SK-N-SH (cell line): ENCODE data around the gene SNX20.

Experiments used
- EZH2phosphoT487 ChIP-seq: fragments of 200-600 bp; sonication (generic); IDR thresholded peaks from 2 replicates; pipeline ENCODE4 v1.6.1; 2017; ENCODE audit warnings: low read depth, mixed run types, mild to moderate bottlenecking, antibody characterized with exemption, moderate library complexity, borderline replicate concordance
- FOSL2 ChIP-seq: IDR thresholded peaks from 2 replicates; pipeline ENCODE4 v1.4.0; 2012; ENCODE audit warnings: low read depth, mild to moderate bottlenecking, moderate library complexity, borderline replicate concordance
- JUND ChIP-seq: IDR thresholded peaks from 2 replicates; pipeline ENCODE4 v1.4.0; 2012
- MXI1 ChIP-seq: IDR thresholded peaks from 2 replicates; pipeline ENCODE4 v1.6.1; 2012; ENCODE audit warnings: mild to moderate bottlenecking, low read depth, low read length, improper control_type of control experiment
- RFX5 ChIP-seq: IDR thresholded peaks from 2 replicates; pipeline ENCODE4 v1.6.1; 2012; ENCODE audit warnings: mild to moderate bottlenecking, improper control_type of control experiment, low read length
- TAF1 ChIP-seq: IDR thresholded peaks from 2 replicates; pipeline ENCODE4 v1.6.1; 2012; ENCODE audit warnings: low read depth, mild to moderate bottlenecking, low read length, moderate library complexity, borderline replicate concordance
- TF ChIP-seq, protein P1 (sequence below): fragments of 150-350 bp; IDR thresholded peaks from 2 replicates; pipeline ENCODE4 v1.6.1; 2017; ENCODE audit warnings: antibody characterized with exemption, low read length, low read depth, borderline replicate concordance
- TF ChIP-seq, protein P2 (sequence below): fragments of 200-600 bp; sonication (generic); IDR thresholded peaks from 2 replicates; pipeline ENCODE4 v1.6.1; 2017; ENCODE audit warnings: antibody characterized with exemption, mild to moderate bottlenecking, moderate library complexity
- TF ChIP-seq, protein P3 (sequence below): IDR thresholded peaks from 2 replicates; pipeline ENCODE4 v1.4.0; 2012; ENCODE audit warnings: low read depth, borderline replicate concordance
- TF ChIP-seq, protein P4 (sequence below): IDR thresholded peaks from 2 replicates; pipeline ENCODE4 v1.6.1; 2012; ENCODE audit warnings: mild to moderate bottlenecking, low read depth, low read length, moderate library complexity

DNA sequence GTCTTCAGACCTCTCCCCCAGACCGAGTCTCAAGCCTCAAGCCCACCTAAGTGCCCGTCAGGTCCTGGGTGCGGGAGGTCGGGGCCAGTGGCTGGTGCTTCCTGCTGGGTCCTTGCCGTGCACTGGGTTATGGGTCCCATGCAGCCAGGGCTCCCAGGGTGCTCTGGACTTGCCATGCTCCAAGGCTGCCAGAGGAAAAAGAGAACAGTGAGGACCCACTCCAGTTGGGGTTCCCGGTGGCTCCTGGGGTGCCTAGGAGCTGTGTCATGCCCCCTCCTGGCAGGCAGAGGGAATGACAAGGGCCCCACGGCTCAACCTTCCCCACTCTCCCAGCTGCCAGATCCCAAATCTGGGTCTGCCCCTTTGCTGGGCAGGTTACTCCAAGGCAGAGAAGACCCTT lies 3.8 kb downstream of the SNX20 start:
- TF ChIP-seq MXI1 (no peak), JUND (no peak), RFX5 (no peak), FOSL2 (no peak), EZH2phosphoT487 (no peak), TAF1 (no peak)
- TF ChIP-seq, protein P1, sequence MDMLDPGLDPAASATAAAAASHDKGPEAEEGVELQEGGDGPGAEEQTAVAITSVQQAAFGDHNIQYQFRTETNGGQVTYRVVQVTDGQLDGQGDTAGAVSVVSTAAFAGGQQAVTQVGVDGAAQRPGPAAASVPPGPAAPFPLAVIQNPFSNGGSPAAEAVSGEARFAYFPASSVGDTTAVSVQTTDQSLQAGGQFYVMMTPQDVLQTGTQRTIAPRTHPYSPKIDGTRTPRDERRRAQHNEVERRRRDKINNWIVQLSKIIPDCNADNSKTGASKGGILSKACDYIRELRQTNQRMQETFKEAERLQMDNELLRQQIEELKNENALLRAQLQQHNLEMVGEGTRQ = no peak
- TF ChIP-seq, protein P2, sequence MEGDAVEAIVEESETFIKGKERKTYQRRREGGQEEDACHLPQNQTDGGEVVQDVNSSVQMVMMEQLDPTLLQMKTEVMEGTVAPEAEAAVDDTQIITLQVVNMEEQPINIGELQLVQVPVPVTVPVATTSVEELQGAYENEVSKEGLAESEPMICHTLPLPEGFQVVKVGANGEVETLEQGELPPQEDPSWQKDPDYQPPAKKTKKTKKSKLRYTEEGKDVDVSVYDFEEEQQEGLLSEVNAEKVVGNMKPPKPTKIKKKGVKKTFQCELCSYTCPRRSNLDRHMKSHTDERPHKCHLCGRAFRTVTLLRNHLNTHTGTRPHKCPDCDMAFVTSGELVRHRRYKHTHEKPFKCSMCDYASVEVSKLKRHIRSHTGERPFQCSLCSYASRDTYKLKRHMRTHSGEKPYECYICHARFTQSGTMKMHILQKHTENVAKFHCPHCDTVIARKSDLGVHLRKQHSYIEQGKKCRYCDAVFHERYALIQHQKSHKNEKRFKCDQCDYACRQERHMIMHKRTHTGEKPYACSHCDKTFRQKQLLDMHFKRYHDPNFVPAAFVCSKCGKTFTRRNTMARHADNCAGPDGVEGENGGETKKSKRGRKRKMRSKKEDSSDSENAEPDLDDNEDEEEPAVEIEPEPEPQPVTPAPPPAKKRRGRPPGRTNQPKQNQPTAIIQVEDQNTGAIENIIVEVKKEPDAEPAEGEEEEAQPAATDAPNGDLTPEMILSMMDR = peak; percentile 34; the same call in 1 of the 2 replicates
- TF ChIP-seq, protein P3, sequence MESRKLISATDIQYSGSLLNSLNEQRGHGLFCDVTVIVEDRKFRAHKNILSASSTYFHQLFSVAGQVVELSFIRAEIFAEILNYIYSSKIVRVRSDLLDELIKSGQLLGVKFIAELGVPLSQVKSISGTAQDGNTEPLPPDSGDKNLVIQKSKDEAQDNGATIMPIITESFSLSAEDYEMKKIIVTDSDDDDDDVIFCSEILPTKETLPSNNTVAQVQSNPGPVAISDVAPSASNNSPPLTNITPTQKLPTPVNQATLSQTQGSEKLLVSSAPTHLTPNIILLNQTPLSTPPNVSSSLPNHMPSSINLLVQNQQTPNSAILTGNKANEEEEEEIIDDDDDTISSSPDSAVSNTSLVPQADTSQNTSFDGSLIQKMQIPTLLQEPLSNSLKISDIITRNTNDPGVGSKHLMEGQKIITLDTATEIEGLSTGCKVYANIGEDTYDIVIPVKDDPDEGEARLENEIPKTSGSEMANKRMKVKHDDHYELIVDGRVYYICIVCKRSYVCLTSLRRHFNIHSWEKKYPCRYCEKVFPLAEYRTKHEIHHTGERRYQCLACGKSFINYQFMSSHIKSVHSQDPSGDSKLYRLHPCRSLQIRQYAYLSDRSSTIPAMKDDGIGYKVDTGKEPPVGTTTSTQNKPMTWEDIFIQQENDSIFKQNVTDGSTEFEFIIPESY = no peak
- TF ChIP-seq, protein P4, sequence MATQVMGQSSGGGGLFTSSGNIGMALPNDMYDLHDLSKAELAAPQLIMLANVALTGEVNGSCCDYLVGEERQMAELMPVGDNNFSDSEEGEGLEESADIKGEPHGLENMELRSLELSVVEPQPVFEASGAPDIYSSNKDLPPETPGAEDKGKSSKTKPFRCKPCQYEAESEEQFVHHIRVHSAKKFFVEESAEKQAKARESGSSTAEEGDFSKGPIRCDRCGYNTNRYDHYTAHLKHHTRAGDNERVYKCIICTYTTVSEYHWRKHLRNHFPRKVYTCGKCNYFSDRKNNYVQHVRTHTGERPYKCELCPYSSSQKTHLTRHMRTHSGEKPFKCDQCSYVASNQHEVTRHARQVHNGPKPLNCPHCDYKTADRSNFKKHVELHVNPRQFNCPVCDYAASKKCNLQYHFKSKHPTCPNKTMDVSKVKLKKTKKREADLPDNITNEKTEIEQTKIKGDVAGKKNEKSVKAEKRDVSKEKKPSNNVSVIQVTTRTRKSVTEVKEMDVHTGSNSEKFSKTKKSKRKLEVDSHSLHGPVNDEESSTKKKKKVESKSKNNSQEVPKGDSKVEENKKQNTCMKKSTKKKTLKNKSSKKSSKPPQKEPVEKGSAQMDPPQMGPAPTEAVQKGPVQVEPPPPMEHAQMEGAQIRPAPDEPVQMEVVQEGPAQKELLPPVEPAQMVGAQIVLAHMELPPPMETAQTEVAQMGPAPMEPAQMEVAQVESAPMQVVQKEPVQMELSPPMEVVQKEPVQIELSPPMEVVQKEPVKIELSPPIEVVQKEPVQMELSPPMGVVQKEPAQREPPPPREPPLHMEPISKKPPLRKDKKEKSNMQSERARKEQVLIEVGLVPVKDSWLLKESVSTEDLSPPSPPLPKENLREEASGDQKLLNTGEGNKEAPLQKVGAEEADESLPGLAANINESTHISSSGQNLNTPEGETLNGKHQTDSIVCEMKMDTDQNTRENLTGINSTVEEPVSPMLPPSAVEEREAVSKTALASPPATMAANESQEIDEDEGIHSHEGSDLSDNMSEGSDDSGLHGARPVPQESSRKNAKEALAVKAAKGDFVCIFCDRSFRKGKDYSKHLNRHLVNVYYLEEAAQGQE = no peak
